Measurements from ENCODE around the gene AGK.

DNA sequence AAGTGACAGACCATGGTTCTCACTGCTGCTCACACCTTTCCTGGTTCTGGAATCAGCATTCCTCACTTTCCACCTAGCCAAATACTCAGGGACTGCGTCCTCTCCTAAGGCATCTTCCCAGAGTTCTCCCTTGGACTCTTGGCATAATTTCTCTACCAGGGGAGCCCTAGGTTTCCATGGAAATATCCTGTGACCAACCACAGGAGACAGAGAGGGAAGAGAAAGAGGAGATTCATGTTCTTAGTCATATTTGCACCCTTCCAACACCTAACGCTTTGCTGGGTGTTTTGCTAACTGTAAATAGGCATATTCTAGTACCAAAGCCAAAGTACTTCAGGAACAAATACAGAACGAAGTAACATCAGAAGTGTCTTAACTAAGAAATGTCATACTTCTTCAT, 122.1 kb downstream of the AGK start:
- TF ChIP-seq, protein P1, sequence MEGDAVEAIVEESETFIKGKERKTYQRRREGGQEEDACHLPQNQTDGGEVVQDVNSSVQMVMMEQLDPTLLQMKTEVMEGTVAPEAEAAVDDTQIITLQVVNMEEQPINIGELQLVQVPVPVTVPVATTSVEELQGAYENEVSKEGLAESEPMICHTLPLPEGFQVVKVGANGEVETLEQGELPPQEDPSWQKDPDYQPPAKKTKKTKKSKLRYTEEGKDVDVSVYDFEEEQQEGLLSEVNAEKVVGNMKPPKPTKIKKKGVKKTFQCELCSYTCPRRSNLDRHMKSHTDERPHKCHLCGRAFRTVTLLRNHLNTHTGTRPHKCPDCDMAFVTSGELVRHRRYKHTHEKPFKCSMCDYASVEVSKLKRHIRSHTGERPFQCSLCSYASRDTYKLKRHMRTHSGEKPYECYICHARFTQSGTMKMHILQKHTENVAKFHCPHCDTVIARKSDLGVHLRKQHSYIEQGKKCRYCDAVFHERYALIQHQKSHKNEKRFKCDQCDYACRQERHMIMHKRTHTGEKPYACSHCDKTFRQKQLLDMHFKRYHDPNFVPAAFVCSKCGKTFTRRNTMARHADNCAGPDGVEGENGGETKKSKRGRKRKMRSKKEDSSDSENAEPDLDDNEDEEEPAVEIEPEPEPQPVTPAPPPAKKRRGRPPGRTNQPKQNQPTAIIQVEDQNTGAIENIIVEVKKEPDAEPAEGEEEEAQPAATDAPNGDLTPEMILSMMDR (IDR thresholded peaks at IDR 0.05; ENCODE audit: insufficient read depth, low read length, poor library complexity, severe bottlenecking) = no peak
- no peak for TF ChIP-seq EZH2phosphoT487 (conservative IDR thresholded peaks at IDR 0.05; ENCODE audit: low read length)

All from SU-DHL-6 (cell line).